Thymus (tissue), 11 donors: ENCODE data around the gene STXBP3. TPM values are rescaled to one million over a fixed set of nuclear protein-coding genes. Genes with fewer than 3 reads are reported as not detected.

Source experiments
- DNase-seq, 9 donors: peaks; one replicate each; pipeline ENCODE4 v3.0.0-alpha.2; 2013; ENCODE audit warnings: low spot score in 9 of 9, low read depth in 6 of 9, missing footprints in 1 of 9
- H3K27ac ChIP-seq, 2 donors: one replicate each; pipeline ENCODE4 v1.5.1; 2013; ENCODE audit warnings: control low read depth in 1 of 2, low read depth in 1 of 2, low read length in 1 of 2, mild to moderate bottlenecking in 1 of 2, moderate library complexity in 1 of 2
- H3K27me3 ChIP-seq, 2 donors: one replicate each; pipeline ENCODE4 v1.5.1; 2013; ENCODE audit warnings: low read length in 1 of 2; ENCODE audit not compliant: control insufficient read depth in 2 of 2, insufficient read depth in 1 of 2
- H3K36me3 ChIP-seq, 2 donors: one replicate each; pipeline ENCODE4 v1.5.1; 2013; ENCODE audit warnings: low read length in 1 of 2, mild to moderate bottlenecking in 1 of 2, moderate library complexity in 1 of 2; ENCODE audit not compliant: control insufficient read depth in 2 of 2, insufficient read depth in 2 of 2
- H3K4me1 ChIP-seq, 2 donors: one replicate each; pipeline ENCODE4 v1.5.1; 2013; ENCODE audit warnings: low read length in 2 of 2; ENCODE audit not compliant: control insufficient read depth in 2 of 2, insufficient read depth in 2 of 2
- H3K4me3 ChIP-seq, 2 donors: one replicate each; pipeline ENCODE4 v1.5.1; 2013; ENCODE audit warnings: low read length in 2 of 2, control low read depth in 1 of 2, mild to moderate bottlenecking in 1 of 2
- H3K9me3 ChIP-seq, 2 donors: one replicate each; pipeline ENCODE4 v1.5.1; 2013; ENCODE audit warnings: low read length in 1 of 2, mild to moderate bottlenecking in 1 of 2; ENCODE audit not compliant: control insufficient read depth in 2 of 2, insufficient read depth in 1 of 2
- WGBS: extraction: QIAGEN DNeasy Blood & Tissue Kit; methylation state at CpG from one replicate; pipeline ENCODE4 v1.1.7; 2013; 5-methylcytosine and 5-hydroxymethylcytosine counted together
- polyA plus RNA-seq: library from polyadenylated mRNA; stranded (reverse); fragments of 200-250 nt; gene quantifications from one replicate; pipeline ENCODE4 v1.2.3, GENCODE V29; 2013
- total RNA-seq: library from RNA; stranded (reverse); fragments of 120-200 nt; gene quantifications from one replicate; pipeline ENCODE4 v1.2.4, GENCODE V29; 2013
- donor health status: healthy.

Gene STXBP3
- total and polyA plus RNA-seq, 2 donors = 37.9 to 85.6 TPM

- H3K4me3 ChIP-seq = no peak within 1 kb of the TSS
- no peak within 1 kb of the TSS for H3K27ac ChIP-seq
- H3K4me1 ChIP-seq = peaks cover 2 to 6% of the 10 kb centered on the region in 2 donors
- no peaks in the 10 kb centered on the region for H3K9me3 ChIP-seq
- 100% methylated on average over 1 of the region's 1 CpG for WGBS
- H3K27me3 ChIP-seq = no peaks in the 10 kb centered on the region
- DNase-seq = no peak
- H3K36me3 ChIP-seq = no peaks in the 10 kb centered on the region
These were observed 110.5 kb downstream of the STXBP3 start, which contains the start of gene AKNAD1 for GRCh38 chr1:108856994-108857393. Gene AKNAD1, minus strand, starts transcription at chr1:108857094. Its CDS starts 4,430 bp downstream, at chr1:108852664.

GRCh38 chr1:108858230-108858950 lies 111.9 kb downstream of the STXBP3 start:
- peak in 2 of 9 donors; percentile 14 to 24 for DNase-seq
- H3K4me3 ChIP-seq = no peak overlapping the region
- H3K27me3 ChIP-seq = no peaks in the 10 kb centered on the region
- no peak overlapping the region for H3K27ac ChIP-seq
- no peaks in the 10 kb centered on the region for H3K36me3 ChIP-seq
- no peaks in the 10 kb centered on the region for H3K9me3 ChIP-seq
- 51% methylated on average over 6 of the region's 6 CpGs for WGBS
- H3K4me1 ChIP-seq = peaks cover 2% of the 10 kb centered on the region in 2 donors

Other genes starting within 250 kb of the STXBP3 start
- 12.5 TPM for gene EEIG2, start 186.6 kb upstream of the STXBP3 start, total RNA-seq
- gene EEIG2, start 186.6 kb upstream of the STXBP3 start, polyA plus RNA-seq = 11.2 TPM
- gene HENMT1, start 85.6 kb upstream of the STXBP3 start, total RNA-seq = 28.3 TPM
- gene HENMT1, start 85.6 kb upstream of the STXBP3 start, polyA plus RNA-seq = 21.7 TPM
- 27.3 TPM for gene PRPF38B, start 54.4 kb upstream of the STXBP3 start, total RNA-seq
- gene PRPF38B, start 54.4 kb upstream of the STXBP3 start, polyA plus RNA-seq = 69.6 TPM
- gene FNDC7, start 33.8 kb upstream of the STXBP3 start, total RNA-seq = 0.05 TPM
- gene FNDC7, start 33.8 kb upstream of the STXBP3 start, polyA plus RNA-seq = 0.05 TPM
- 0.14 TPM for gene AKNAD1, start 110.4 kb downstream of the STXBP3 start, total RNA-seq
- 0.84 TPM for gene AKNAD1, start 110.4 kb downstream of the STXBP3 start, polyA plus RNA-seq
- 28.6 TPM for gene GPSM2, start 130.3 kb downstream of the STXBP3 start, total RNA-seq
- 5.8 TPM for gene GPSM2, start 130.3 kb downstream of the STXBP3 start, polyA plus RNA-seq
- gene CLCC1, start 216.8 kb downstream of the STXBP3 start, total RNA-seq = 7.9 TPM
- 8.9 TPM for gene CLCC1, start 216.8 kb downstream of the STXBP3 start, polyA plus RNA-seq